IMR-90 (cell line): ENCODE results near the gene TCP1. TPM values are rescaled to one million over a fixed set of nuclear protein-coding genes. Genes with fewer than 3 reads are reported as not detected.

Experiments used
- ATAC-seq: fragments of 200-7000 bp; cut with Tn5 transposase; 2 replicates; pipeline ENCODE4 v1.9.1; 2020; ENCODE audit warnings: low read depth, mild to moderate bottlenecking, moderate library complexity
- BruUV-seq: library from RNA; stranded (reverse); fragments of 400-500 nt; replicated peaks from 2 replicates; lab custom pipeline; 2021; lab: Mats Ljungman, UMichigan
- CTCF ChIA-PET: fragments of 300-600 bp; formaldehyde crosslinking; extraction: SDS; loops from one replicate; lab custom pipeline; 2021; ENCODE audit warnings: antibody characterized with exemption; lab: Yijun Ruan, JAX
- POLR2A ChIA-PET: fragments of 300-600 bp; sonication (Branson Sonifier 250); formaldehyde crosslinking; loops from one replicate; lab custom pipeline; 2022; ENCODE audit warnings: antibody characterized with exemption; ENCODE audit not compliant: unreplicated experiment; lab: Charles Lee
- DNase-seq: peaks from one replicate; pipeline ENCODE4 v3.0.0; 2013
- H2AFZ ChIP-seq: replicated peaks from 2 replicates; pipeline ENCODE3; 2013; ENCODE audit warnings: low read length, mild to moderate bottlenecking; ENCODE audit not compliant: poor library complexity
- H2AK5ac ChIP-seq: 2 replicates; pipeline ENCODE4 v1.6.1; 2013; ENCODE audit warnings: low read depth, low read length, inconsistent platforms
- H2AK9ac ChIP-seq: replicated peaks from 2 replicates; pipeline ENCODE3; 2013; ENCODE audit warnings: mild to moderate bottlenecking, low read depth, low read length, moderate library complexity; ENCODE audit not compliant: poor library complexity
- H2BK120ac ChIP-seq: 2 replicates; pipeline ENCODE4 v1.6.1; 2013; ENCODE audit warnings: low read depth, low read length, inconsistent platforms
- H2BK15ac ChIP-seq: 3 replicates; pipeline ENCODE4 v1.6.1; 2013; ENCODE audit warnings: low read depth, low read length, inconsistent platforms
- H2BK20ac ChIP-seq: 2 replicates; pipeline ENCODE4 v1.6.1; 2013; ENCODE audit warnings: low read depth, mild to moderate bottlenecking, inconsistent platforms, low read length, moderate library complexity
- H2BK5ac ChIP-seq: 2 replicates; pipeline ENCODE4 v1.6.1; 2013; ENCODE audit warnings: mild to moderate bottlenecking, low read depth, low read length, inconsistent platforms; ENCODE audit not compliant: poor library complexity, severe bottlenecking
- H3K14ac ChIP-seq: replicated peaks from 2 replicates; pipeline ENCODE4 v1.6.1; 2013; ENCODE audit warnings: low read depth, low read length, inconsistent platforms
- H3K18ac ChIP-seq: 2 replicates; pipeline ENCODE4 v1.6.1; 2013; ENCODE audit warnings: low read depth, low read length, control low read depth
- H3K23ac ChIP-seq: 2 replicates; pipeline ENCODE4 v1.6.1; 2013; ENCODE audit warnings: low read depth, low read length, inconsistent platforms
- H3K27ac ChIP-seq: 2 replicates; pipeline ENCODE4 v1.5.1; 2013; ENCODE audit warnings: mild to moderate bottlenecking, control low read depth, low read length; ENCODE audit not compliant: insufficient read depth
- H3K27me3 ChIP-seq: 2 replicates; pipeline ENCODE4 v1.6.1; 2013; ENCODE audit warnings: low read length; ENCODE audit not compliant: control insufficient read depth, insufficient read depth
- H3K36me3 ChIP-seq: 2 replicates; pipeline ENCODE4 v1.6.1; 2013; ENCODE audit warnings: low read length, mixed read lengths; ENCODE audit not compliant: control insufficient read depth, insufficient read depth
- H3K4ac ChIP-seq: 2 replicates; pipeline ENCODE4 v1.6.1; 2013; ENCODE audit warnings: low read depth, low read length, inconsistent platforms
- H3K4me1 ChIP-seq: 2 replicates; pipeline ENCODE4 v1.6.1; 2013; ENCODE audit warnings: low read length, mixed read lengths; ENCODE audit not compliant: control insufficient read depth, insufficient read depth
- H3K4me2 ChIP-seq: 2 replicates; pipeline ENCODE4 v1.6.1; 2013; ENCODE audit warnings: low read depth, mild to moderate bottlenecking, control low read depth, low read length, moderate library complexity
- H3K4me3 ChIP-seq: 2 replicates; pipeline ENCODE4 v1.5.1; 2013; ENCODE audit warnings: low read depth, mild to moderate bottlenecking, control low read depth, low read length, moderate library complexity; ENCODE audit not compliant: insufficient read depth
- H3K56ac ChIP-seq: 2 replicates; pipeline ENCODE4 v1.6.1; 2013; ENCODE audit warnings: low read length, inconsistent platforms; ENCODE audit not compliant: insufficient read depth; ENCODE audit errors: extremely low read depth
- H3K79me1 ChIP-seq, 2 experiments: 2 replicates each; pipeline ENCODE4 v1.6.1; 2013; ENCODE audit warnings: low read length in 2 of 2, inconsistent platforms in 1 of 2, low read depth in 1 of 2
- H3K9ac ChIP-seq: 2 replicates; pipeline ENCODE4 v1.6.1; 2013; ENCODE audit warnings: low read depth, low read length, control low read depth
- H3K9me1 ChIP-seq: 2 replicates; pipeline ENCODE4 v1.6.1; 2013; ENCODE audit warnings: low read length, inconsistent platforms; ENCODE audit not compliant: insufficient read depth
- H3K9me3 ChIP-seq: 2 replicates; pipeline ENCODE4 v1.6.1; 2013; ENCODE audit warnings: low read length; ENCODE audit not compliant: control insufficient read depth, insufficient read depth
- H4K20me1 ChIP-seq: 2 replicates; pipeline ENCODE4 v1.6.1; 2013; ENCODE audit warnings: low read length, inconsistent platforms; ENCODE audit not compliant: insufficient read depth
- H4K5ac ChIP-seq: 2 replicates; pipeline ENCODE4 v1.6.1; 2013; ENCODE audit warnings: mild to moderate bottlenecking, low read depth, low read length, control low read depth
- H4K8ac ChIP-seq, 2 experiments: 2 replicates each; pipeline ENCODE4 v1.6.1; 2013; ENCODE audit warnings: low read depth in 2 of 2, low read length in 2 of 2, control low read depth in 1 of 2, inconsistent platforms in 1 of 2
- H4K91ac ChIP-seq: 2 replicates; pipeline ENCODE4 v1.6.1; 2013; ENCODE audit warnings: low read depth, low read length, inconsistent platforms; ENCODE audit not compliant: insufficient read depth
- BHLHE40 ChIP-seq: fragments of 150-350 bp; IDR thresholded peaks from 2 replicates; pipeline ENCODE4 v1.6.1; 2016; ENCODE audit warnings: mild to moderate bottlenecking, low read depth, low read length
- CEBPB ChIP-seq: IDR thresholded peaks from 2 replicates; pipeline ENCODE4 v1.6.1; 2012; ENCODE audit warnings: low read depth, low read length, improper control_type of control experiment
- CHD1 ChIP-seq: IDR thresholded peaks from 2 replicates; pipeline ENCODE4 v1.6.1; 2012; ENCODE audit warnings: low read depth, low read length, improper control_type of control experiment
- CTCF ChIP-seq: conservative IDR thresholded peaks from 2 replicates; pipeline ENCODE4 v1.5.1; 2012; ENCODE audit warnings: mild to moderate bottlenecking, low read depth, low read length, improper control_type of control experiment
- FOS ChIP-seq: fragments of 150-350 bp; IDR thresholded peaks from 2 replicates; pipeline ENCODE4 v1.6.1; 2016; ENCODE audit warnings: low read depth, low read length
- MAFK ChIP-seq: IDR thresholded peaks from 2 replicates; pipeline ENCODE4 v1.6.1; 2012; ENCODE audit warnings: low read depth, low read length, improper control_type of control experiment
- MAZ ChIP-seq: IDR thresholded peaks from 2 replicates; pipeline ENCODE4 v1.6.1; 2012; ENCODE audit warnings: low read depth, mild to moderate bottlenecking, low read length, improper control_type of control experiment, moderate library complexity, borderline replicate concordance
- MXI1 ChIP-seq: IDR thresholded peaks from 2 replicates; pipeline ENCODE4 v1.6.1; 2012; ENCODE audit warnings: low read depth, mild to moderate bottlenecking, low read length, moderate library complexity, borderline replicate concordance
- NFE2L2 ChIP-seq: fragments of 150-350 bp; IDR thresholded peaks from 2 replicates; pipeline ENCODE4 v1.6.1; 2016; ENCODE audit warnings: low read depth, mild to moderate bottlenecking, low read length
- POLR2A ChIP-seq: IDR thresholded peaks from 2 replicates; pipeline ENCODE4 v1.6.1; 2012; ENCODE audit warnings: mild to moderate bottlenecking, low read depth, low read length
- RAD21 ChIP-seq: IDR thresholded peaks from 2 replicates; pipeline ENCODE4 v1.6.1; 2012; ENCODE audit warnings: low read length, improper control_type of control experiment
- RCOR1 ChIP-seq: IDR thresholded peaks from 2 replicates; pipeline ENCODE4 v1.6.1; 2012; ENCODE audit warnings: mild to moderate bottlenecking, low read length, improper control_type of control experiment; ENCODE audit not compliant: insufficient replicate concordance
- RFX5 ChIP-seq: IDR thresholded peaks from 2 replicates; pipeline ENCODE4 v1.8.0; 2012; ENCODE audit warnings: low read depth, mild to moderate bottlenecking, low read length, moderate library complexity
- SMC3 ChIP-seq: fragments of 150-350 bp; IDR thresholded peaks from 2 replicates; pipeline ENCODE4 v1.6.1; 2016; ENCODE audit warnings: low read depth, mild to moderate bottlenecking, antibody characterized with exemption, low read length, moderate library complexity
- USF2 ChIP-seq: fragments of 150-350 bp; IDR thresholded peaks from 2 replicates; pipeline ENCODE4 v1.6.1; 2017; ENCODE audit warnings: mild to moderate bottlenecking, antibody characterized with exemption, low read length, low read depth
- WGBS, 2 experiments: methylation state at CpG; one replicate each; pipeline versions ENCODE4 v1.1.5 to v1.1.7; 2013; ENCODE audit warnings: missing lambda C conversion rate in 2 of 2; ENCODE audit not compliant: insufficient read length in 1 of 2; ENCODE audit errors: extremely low coverage in 2 of 2; 5-methylcytosine and 5-hydroxymethylcytosine counted together
- dilution Hi-C: fragments of 300-500 bp; cut with HindIII; formaldehyde crosslinking; loops from one replicate; pipeline ENCODE4 v1.14.3; 2018; ENCODE audit warnings: low sequenced_read_pairs; ENCODE audit not compliant: unreplicated experiment
- in situ Hi-C: fragments of 300-500 bp; cut with MboI; formaldehyde crosslinking; loops from 3 replicates; pipeline ENCODE4 v1.14.3; 2019; ENCODE audit warnings: low sequenced_read_pairs, inconsistent platforms, mixed read lengths
- intact Hi-C: fragments of 100-400 bp; cut with micrococcal nuclease; formaldehyde crosslinking; loops from 2 replicates; pipeline ENCODE4 v1.10.0; 2022
- polyA plus RNA-seq, 3 experiments: library from polyadenylated mRNA; depleted of rRNA; stranded (reverse); fragments of >200 nt; gene quantifications; 2 replicates each; pipeline ENCODE4 v1.2.3, GENCODE V29; 2012; ENCODE audit warnings: low replicate concordance in 1 of 3
- total RNA-seq: library from RNA; depleted of rRNA; stranded (reverse); fragments of >200 nt; gene quantifications from 2 replicates; pipeline ENCODE4 v1.2.3, GENCODE V29; 2012
- TF ChIP-seq, protein P1 (sequence below): fragments of 150-350 bp; IDR thresholded peaks from 2 replicates; pipeline ENCODE4 v1.6.1; 2016; ENCODE audit warnings: low read depth, mild to moderate bottlenecking, low read length, moderate library complexity, borderline replicate concordance

Gene TCP1
- total and polyA plus RNA-seq, 2 of the 4 experiments (the other 2 are of a cell fraction) = 119 to 576 TPM

DNA sequence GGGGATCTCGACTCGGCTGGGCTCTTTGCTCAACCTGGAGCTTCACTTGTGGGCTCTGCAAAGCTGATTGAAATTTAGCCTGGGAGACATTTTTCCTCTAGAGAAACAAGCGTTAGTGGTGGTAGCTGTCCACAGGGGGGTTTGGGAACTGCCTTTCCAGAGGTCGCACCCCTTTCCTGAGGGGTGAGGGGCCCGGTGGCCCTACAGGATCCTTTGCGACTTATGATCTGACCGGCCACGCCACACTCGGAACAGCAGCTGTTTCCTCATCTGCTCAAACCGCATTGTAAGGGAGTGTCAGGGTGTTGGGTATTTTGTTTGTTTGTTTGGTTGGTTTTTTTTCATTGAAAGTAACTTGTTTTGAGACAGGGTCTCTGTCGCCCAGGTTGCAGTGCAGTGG, 31.7 kb upstream of the TCP1 start:
- no peak overlapping the region for H2AK9ac ChIP-seq
- dilution Hi-C loops = no loop called here
- ChIA-PET CTCF (no interaction called here), POLR2A (no interaction called here)
- H2AK5ac ChIP-seq = no peak overlapping the region
- H3K23ac ChIP-seq = no peak overlapping the region
- no peak overlapping the region for H3K4me2 ChIP-seq
- H4K91ac ChIP-seq = no peak overlapping the region
- TF ChIP-seq RCOR1 (no peak), MAFK (no peak), NFE2L2 (no peak), RAD21 (no peak), FOS (no peak), CEBPB (no peak), SMC3 (no peak), MAZ (no peak), CHD1 (no peak), CTCF (no peak), POLR2A (no peak), USF2 (no peak), BHLHE40 (no peak), MXI1 (no peak), RFX5 (no peak)
- TF ChIP-seq, protein P1, sequence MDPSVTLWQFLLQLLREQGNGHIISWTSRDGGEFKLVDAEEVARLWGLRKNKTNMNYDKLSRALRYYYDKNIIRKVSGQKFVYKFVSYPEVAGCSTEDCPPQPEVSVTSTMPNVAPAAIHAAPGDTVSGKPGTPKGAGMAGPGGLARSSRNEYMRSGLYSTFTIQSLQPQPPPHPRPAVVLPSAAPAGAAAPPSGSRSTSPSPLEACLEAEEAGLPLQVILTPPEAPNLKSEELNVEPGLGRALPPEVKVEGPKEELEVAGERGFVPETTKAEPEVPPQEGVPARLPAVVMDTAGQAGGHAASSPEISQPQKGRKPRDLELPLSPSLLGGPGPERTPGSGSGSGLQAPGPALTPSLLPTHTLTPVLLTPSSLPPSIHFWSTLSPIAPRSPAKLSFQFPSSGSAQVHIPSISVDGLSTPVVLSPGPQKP = no peak
- H3K4me1 ChIP-seq = peaks cover 2% of the 10 kb centered on the region; the same call in 1 of the 2 replicates
- no TSS peak for BruUV-seq
- H2BK20ac ChIP-seq = no peak overlapping the region
- intact Hi-C loops = no loop called here
- H4K8ac ChIP-seq = no peak overlapping the region
- no peak overlapping the region for H3K4ac ChIP-seq
- no peak for ATAC-seq
- H3K18ac ChIP-seq = no peak overlapping the region
- H2AFZ ChIP-seq = no peak overlapping the region
- H2BK5ac ChIP-seq = no peak overlapping the region
- H2BK120ac ChIP-seq = no peak overlapping the region
- in situ Hi-C loops = loop anchor here (25.0 kb wide), 1 partner anchor 634 kb away; no protein-coding TSS in a partner anchor
- H3K9me1 ChIP-seq = no peaks in the 10 kb centered on the region; the same call in 1 of the 2 replicates
- no peaks in the 10 kb centered on the region for H3K36me3 ChIP-seq
- peaks cover 27% of the 10 kb centered on the region for H3K27me3 ChIP-seq
- H3K14ac ChIP-seq = no peak overlapping the region
- no peak overlapping the region for H2BK15ac ChIP-seq
- no peak overlapping the region for H4K5ac ChIP-seq
- H3K27ac ChIP-seq = no peak overlapping the region
- no peak for DNase-seq
- no peaks in the 10 kb centered on the region for H4K20me1 ChIP-seq
- H3K9me3 ChIP-seq = peaks cover 2% of the 10 kb centered on the region; the same call in 1 of the 2 replicates
- H3K9ac ChIP-seq = no peak overlapping the region
- no CpG with 5 or more reads among the region's 11 CpGs for WGBS, 2 experiments
- H3K4me3 ChIP-seq = no peak overlapping the region
- no peak overlapping the region for H3K56ac ChIP-seq
- H3K79me1 ChIP-seq = no peaks in the 10 kb centered on the region
